Osteoblast (primary cell): ENCODE data around the gene HOXA11. TPM values are rescaled to one million over a fixed set of nuclear protein-coding genes. Genes with fewer than 3 reads are reported as not detected.

Source experiments
- DNase-seq: peaks from one replicate; pipeline ENCODE4 v3.0.0; 2011; ENCODE audit warnings: low spot score, mixed read lengths; ENCODE audit not compliant: insufficient read length; ENCODE audit errors: missing footprints
- H2AFZ ChIP-seq: 2 replicates; pipeline ENCODE4 v1.6.0; 2011; ENCODE audit warnings: mild to moderate bottlenecking, low read length
- H3K27ac ChIP-seq: 2 replicates; pipeline ENCODE4 v1.5.1; 2011; ENCODE audit warnings: mild to moderate bottlenecking, low read depth, low read length, moderate library complexity
- H3K27me3 ChIP-seq: 2 replicates; pipeline ENCODE4 v1.6.0; 2012; ENCODE audit warnings: mild to moderate bottlenecking, control low read depth, inconsistent platforms, low read length, moderate library complexity; ENCODE audit not compliant: insufficient read depth
- H3K36me3 ChIP-seq: 2 replicates; pipeline ENCODE4 v1.5.1; 2011; ENCODE audit warnings: mild to moderate bottlenecking, low read length, control low read depth, moderate library complexity; ENCODE audit not compliant: insufficient read depth
- H3K4me1 ChIP-seq: 2 replicates; pipeline ENCODE4 v1.5.1; 2011; ENCODE audit warnings: mild to moderate bottlenecking, low read length, control low read depth, moderate library complexity; ENCODE audit not compliant: insufficient read depth
- H3K4me2 ChIP-seq: 2 replicates; pipeline ENCODE4 v1.6.0; 2011; ENCODE audit warnings: mild to moderate bottlenecking, low read length; ENCODE audit not compliant: insufficient read depth
- H3K4me3 ChIP-seq: fragments of 200-600 bp; sonication (generic); 3 replicates; pipeline ENCODE4 v1.5.1; 2012; ENCODE audit warnings: mild to moderate bottlenecking, low read length, inconsistent platforms; ENCODE audit not compliant: insufficient read depth
- H3K79me2 ChIP-seq: 2 replicates; pipeline ENCODE4 v1.6.0; 2012; ENCODE audit warnings: mild to moderate bottlenecking, low read length, control low read depth, inconsistent platforms; ENCODE audit not compliant: insufficient read depth
- H3K9me3 ChIP-seq: 2 replicates; pipeline ENCODE4 v1.5.1; 2011; ENCODE audit warnings: low read depth, low read length, control low read depth
- H4K20me1 ChIP-seq: 2 replicates; pipeline ENCODE4 v1.6.0; 2012; ENCODE audit warnings: mild to moderate bottlenecking, low read length, control low read depth; ENCODE audit not compliant: insufficient read depth
- CTCF ChIP-seq: IDR thresholded peaks from 2 replicates; pipeline ENCODE4 v1.5.1; 2011; ENCODE audit warnings: mild to moderate bottlenecking, low read depth, low read length, moderate library complexity; ENCODE audit errors: extremely low read depth
- total RNA-seq: library from RNA; depleted of rRNA; stranded (reverse); fragments of >200 nt; gene quantifications from 2 replicates; pipeline ENCODE4 v1.2.3, GENCODE V29; 2012

Gene HOXA11
- total RNA-seq, 1 donor, result 15.2 TPM

GRCh38 chr7:27170426-27171324 is 14.4 kb downstream of the HOXA11 start:
- no peaks in the 10 kb centered on the region for H3K9me3 ChIP-seq
- no peak for DNase-seq
- H3K27ac ChIP-seq, result peak overlapping the region; percentile 76
- H3K36me3 ChIP-seq, result peaks cover 18% of the 10 kb centered on the region
- peaks cover 100% of the 10 kb centered on the region for H3K79me2 ChIP-seq
- H3K4me1 ChIP-seq, result peaks cover 37% of the 10 kb centered on the region
- peak overlapping the region; percentile 99 for H3K4me2 ChIP-seq
- peak overlapping the region; percentile 75 for H3K4me3 ChIP-seq
- TF ChIP-seq CTCF, result no peak
- H4K20me1 ChIP-seq, result peaks cover 7% of the 10 kb centered on the region
- no peak overlapping the region for H2AFZ ChIP-seq
- no peaks in the 10 kb centered on the region for H3K27me3 ChIP-seq

GRCh38 chr7:27169658-27170425 is 15.2 kb downstream of the HOXA11 start:
- Histone ChIP-seq H3K4me1 (peaks cover 29% of the 10 kb centered on the region), H3K27me3 (no peaks in the 10 kb centered on the region), H3K4me2 (peak overlapping the region; percentile 99), H3K9me3 (no peaks in the 10 kb centered on the region), H3K27ac (peak overlapping the region; percentile 95), H3K79me2 (peaks cover 100% of the 10 kb centered on the region), H4K20me1 (peaks cover 8% of the 10 kb centered on the region), H3K36me3 (peaks cover 18% of the 10 kb centered on the region), H2AFZ (no peak overlapping the region), H3K4me3 (peak overlapping the region; percentile 75)
- no peak for DNase-seq
- TF ChIP-seq CTCF, result no peak

- no peaks in the 10 kb centered on the region for H3K9me3 ChIP-seq
- TF ChIP-seq CTCF, result no peak
- peaks cover 24% of the 10 kb centered on the region for H3K4me1 ChIP-seq
- peak overlapping the region; percentile 99 for H3K4me2 ChIP-seq
- peaks cover 20% of the 10 kb centered on the region for H4K20me1 ChIP-seq
- DNase-seq, result peak; percentile 87
- H3K27ac ChIP-seq, result peak overlapping the region; percentile 95
- peaks cover 26% of the 10 kb centered on the region for H3K36me3 ChIP-seq
- no peaks in the 10 kb centered on the region for H3K27me3 ChIP-seq
- peak overlapping the region; percentile 34 for H2AFZ ChIP-seq
- H3K79me2 ChIP-seq, result peaks cover 100% of the 10 kb centered on the region
- peak overlapping the region; percentile 75 for H3K4me3 ChIP-seq
These were observed 16.6 kb downstream of the HOXA11 start for GRCh38 chr7:27168265-27168947.
